ENCODE measurements around the gene MAGI2.

MAGI2 gene

GRCh38 chr7:78472519-78472918 lies 980.9 kb downstream of the MAGI2 start:
- TF ChIP-seq CTCF (IDR thresholded peaks at IDR 0.05), result no peak
- no peaks in the 10 kb centered on the region for H3K4me1 ChIP-seq (ENCODE audit: control insufficient read depth in 1 of 2, insufficient read depth in 1 of 2, low read depth in 1 of 2, low read length in 1 of 2)
- H3K27ac ChIP-seq, result no peak overlapping the region
- no peaks in the 10 kb centered on the region for H3K27me3 ChIP-seq
- H3K9me3 ChIP-seq, result no peaks in the 10 kb centered on the region
- no peak overlapping the region for H3K4me3 ChIP-seq (ENCODE audit: low read depth in 1 of 2, low read length in 1 of 2)
- no peaks in the 10 kb centered on the region for H3K36me3 ChIP-seq

- no peaks in the 10 kb centered on the region for H3K4me1 ChIP-seq (ENCODE audit: control insufficient read depth in 1 of 2, insufficient read depth in 1 of 2, low read depth in 1 of 2, low read length in 1 of 2)
- TF ChIP-seq CTCF (IDR thresholded peaks at IDR 0.05), result no peak
- H3K4me3 ChIP-seq (ENCODE audit: low read depth in 1 of 2, low read length in 1 of 2), result no peak overlapping the region
- no peaks in the 10 kb centered on the region for H3K27me3 ChIP-seq
- H3K27ac ChIP-seq, result no peak overlapping the region
- no peaks in the 10 kb centered on the region for H3K36me3 ChIP-seq
- no peaks in the 10 kb centered on the region for H3K9me3 ChIP-seq
Measured at GRCh38 chr7:78465894-78466293, 987.6 kb downstream of the MAGI2 start.

GRCh38 chr7:78463039-78463438 lies 990.4 kb downstream of the MAGI2 start:
- TF ChIP-seq CTCF (IDR thresholded peaks at IDR 0.05), result no peak
- Histone ChIP-seq H3K4me3 (ENCODE audit: low read depth in 1 of 2, low read length in 1 of 2) (no peak overlapping the region), H3K27me3 (no peaks in the 10 kb centered on the region)

GRCh38 chr7:78450706-78451105 lies 1002.8 kb downstream of the MAGI2 start:
- H3K4me1 ChIP-seq (ENCODE audit: control insufficient read depth in 1 of 2, insufficient read depth in 1 of 2, low read depth in 1 of 2, low read length in 1 of 2), result no peaks in the 10 kb centered on the region
- no peaks in the 10 kb centered on the region for H3K36me3 ChIP-seq
- no peak overlapping the region for H3K27ac ChIP-seq
- no peak overlapping the region for H3K4me3 ChIP-seq (ENCODE audit: low read depth in 1 of 2, low read length in 1 of 2)
- no peaks in the 10 kb centered on the region for H3K27me3 ChIP-seq
- H3K9me3 ChIP-seq, result no peaks in the 10 kb centered on the region
- TF ChIP-seq CTCF (IDR thresholded peaks at IDR 0.05), result no peak

More at GRCh38 chr7:78463039-78463438, 990.4 kb downstream of the MAGI2 start:
- Histone ChIP-seq H3K9me3 (no peaks in the 10 kb centered on the region), H3K4me1 (ENCODE audit: control insufficient read depth in 1 of 2, insufficient read depth in 1 of 2, low read depth in 1 of 2, low read length in 1 of 2) (no peaks in the 10 kb centered on the region), H3K36me3 (no peaks in the 10 kb centered on the region), H3K27ac (no peak overlapping the region)

- Histone ChIP-seq H3K4me1 (ENCODE audit: control insufficient read depth in 1 of 2, insufficient read depth in 1 of 2, low read depth in 1 of 2, low read length in 1 of 2) (no peaks in the 10 kb centered on the region), H3K36me3 (no peaks in the 10 kb centered on the region), H3K27me3 (no peaks in the 10 kb centered on the region), H3K27ac (no peak overlapping the region), H3K9me3 (no peaks in the 10 kb centered on the region), H3K4me3 (ENCODE audit: low read depth in 1 of 2, low read length in 1 of 2) (no peak overlapping the region)
- no peak for TF ChIP-seq CTCF (IDR thresholded peaks at IDR 0.05)
Measured at GRCh38 chr7:78448911-78449310, 1004.6 kb downstream of the MAGI2 start.

- Histone ChIP-seq H3K27me3 (no peaks in the 10 kb centered on the region), H3K9me3 (no peaks in the 10 kb centered on the region), H3K4me1 (ENCODE audit: control insufficient read depth in 1 of 2, insufficient read depth in 1 of 2, low read depth in 1 of 2, low read length in 1 of 2) (no peaks in the 10 kb centered on the region), H3K27ac (no peak overlapping the region), H3K36me3 (no peaks in the 10 kb centered on the region), H3K4me3 (ENCODE audit: low read depth in 1 of 2, low read length in 1 of 2) (no peak overlapping the region)
- TF ChIP-seq CTCF (IDR thresholded peaks at IDR 0.05), result no peak
Measured at GRCh38 chr7:78444267-78444666, 1009.2 kb downstream of the MAGI2 start.

Data from neutrophil (primary cell).